Calu3 (cell line): Measurements from ENCODE around the gene CPSF7. TPM values are rescaled to one million over a fixed set of nuclear protein-coding genes. Genes with fewer than 3 reads are reported as not detected.
A peak's percentile ranks its signal among the peaks of the same experiment; 100 is the strongest.

ENCODE experiments used
- BruUV-seq: library from RNA; stranded (reverse); fragments of 400-500 nt; replicated peaks from 2 replicates; lab custom pipeline; 2021; lab: Mats Ljungman, UMichigan
- CTCF ChIA-PET: fragments of 300-600 bp; sonication (Branson Sonifier 250); formaldehyde crosslinking; loops from one replicate; lab custom pipeline; 2022; ENCODE audit warnings: antibody characterized with exemption; lab: Charles Lee
- DNase-seq: peaks from one replicate; pipeline ENCODE4 v3.0.0; 2022
- H3K27ac Mint-ChIP-seq: one replicate; pipeline ENCODE4 v1.8.0; 2022; ENCODE audit warnings: mixed read lengths; ENCODE audit not compliant: unreplicated experiment
- H3K27me3 Mint-ChIP-seq: one replicate; pipeline ENCODE4 v1.8.0; 2022; ENCODE audit warnings: mixed read lengths; ENCODE audit not compliant: unreplicated experiment
- H3K36me3 Mint-ChIP-seq: one replicate; pipeline ENCODE4 v1.8.0; 2022; ENCODE audit warnings: mild to moderate bottlenecking, moderate library complexity, mixed read lengths; ENCODE audit not compliant: insufficient read depth, unreplicated experiment
- H3K4me1 Mint-ChIP-seq: one replicate; pipeline ENCODE4 v1.8.0; 2022; ENCODE audit warnings: mild to moderate bottlenecking, low read depth, mixed read lengths; ENCODE audit not compliant: unreplicated experiment
- H3K4me3 Mint-ChIP-seq: one replicate; pipeline ENCODE4 v1.8.0; 2022; ENCODE audit warnings: mild to moderate bottlenecking, low read depth, moderate library complexity, mixed read lengths; ENCODE audit not compliant: unreplicated experiment
- H3K9me3 Mint-ChIP-seq: one replicate; pipeline ENCODE4 v1.8.0; 2022; ENCODE audit warnings: low read depth, mixed read lengths; ENCODE audit not compliant: unreplicated experiment
- CTCF ChIP-seq: fragments of 200-600 bp; IDR thresholded peaks from one replicate; pipeline ENCODE4 v1.8.0; 2022; ENCODE audit warnings: antibody characterized with exemption; ENCODE audit not compliant: unreplicated experiment
- intact Hi-C: fragments of 100-400 bp; cut with micrococcal nuclease; formaldehyde crosslinking; loops from one replicate; pipeline ENCODE4 v1.10.0; 2022; ENCODE audit not compliant: unreplicated experiment
- total RNA-seq: library from RNA; stranded (reverse); gene quantifications from 2 replicates; pipeline ENCODE4 v1.2.3, GENCODE V29; 2022

CPSF7 gene
- total RNA-seq, 1 experiment from 2014 or later, result 96.3 TPM

GRCh38 chr11:61448552-61448927, 18.8 kb upstream of the CPSF7 start:
- DNase-seq, result no peak
- Mint-ChIP-seq H3K9me3 (no peaks in the 10 kb centered on the region), H3K4me1 (no peaks in the 10 kb centered on the region), H3K4me3 (no peak overlapping the region), H3K27ac (no peak overlapping the region), H3K36me3 (peaks cover 30% of the 10 kb centered on the region), H3K27me3 (no peaks in the 10 kb centered on the region)
- intact Hi-C loops, result no loop called here
- BruUV-seq, result no TSS peak
- no peak for TF ChIP-seq CTCF
- CTCF ChIA-PET, result no interaction called here

GRCh38 chr11:61447601-61448551, 18.1 kb upstream of the CPSF7 start:
- no peak for DNase-seq
- no TSS peak for BruUV-seq
- no peaks in the 10 kb centered on the region for H3K27me3 Mint-ChIP-seq
- H3K4me3 Mint-ChIP-seq, result no peak overlapping the region
- CTCF ChIA-PET, result interaction anchor here (2.0 kb wide), 1 partner anchor 69 kb away, joined by 16 read pairs; no protein-coding TSS in a partner anchor
- intact Hi-C loops, result loop anchor here (2.0 kb wide), 1 partner anchor 181 kb away; no protein-coding TSS in a partner anchor
- H3K4me1 Mint-ChIP-seq, result no peaks in the 10 kb centered on the region
- H3K9me3 Mint-ChIP-seq, result no peaks in the 10 kb centered on the region
- H3K27ac Mint-ChIP-seq, result no peak overlapping the region
- no peak for TF ChIP-seq CTCF
- peaks cover 36% of the 10 kb centered on the region for H3K36me3 Mint-ChIP-seq

- CTCF ChIA-PET, result interaction anchor here (0.6 to 2.2 kb wide), 9 partner anchors 10 to 287 kb away, joined by 3 to 23 read pairs (median 4); partner anchors contain the start of genes CPSF7 and SDHAF2
- H3K36me3 Mint-ChIP-seq, result peaks cover 41% of the 10 kb centered on the region
- H3K4me3 Mint-ChIP-seq, result no peak overlapping the region
- H3K9me3 Mint-ChIP-seq, result no peaks in the 10 kb centered on the region
- intact Hi-C loops, result loop anchor here (1.0 to 2.0 kb wide), 2 partner anchors 183 to 192 kb away; no protein-coding TSS in a partner anchor
- no peaks in the 10 kb centered on the region for H3K4me1 Mint-ChIP-seq
- peak; percentile 89 for TF ChIP-seq CTCF
- DNase-seq, result peak; percentile 88
- BruUV-seq, result no TSS peak
- H3K27ac Mint-ChIP-seq, result no peak overlapping the region
- no peaks in the 10 kb centered on the region for H3K27me3 Mint-ChIP-seq
Observed at GRCh38 chr11:61446211-61446651, 16.5 kb upstream of the CPSF7 start.

- no peaks in the 10 kb centered on the region for H3K27me3 Mint-ChIP-seq
- H3K27ac Mint-ChIP-seq, result no peak overlapping the region
- peaks cover 37% of the 10 kb centered on the region for H3K36me3 Mint-ChIP-seq
- no peaks in the 10 kb centered on the region for H3K4me1 Mint-ChIP-seq
- no peak for TF ChIP-seq CTCF
- no TSS peak for BruUV-seq
- CTCF ChIA-PET, result interaction anchor here (0.6 to 2.2 kb wide), 7 partner anchors 10 to 193 kb away, joined by 3 to 23 read pairs (median 4); partner anchors contain the start of genes CPSF7 and SDHAF2
- no peaks in the 10 kb centered on the region for H3K9me3 Mint-ChIP-seq
- intact Hi-C loops, result no loop called here
- no peak overlapping the region for H3K4me3 Mint-ChIP-seq
- no peak for DNase-seq
Observed at GRCh38 chr11:61445516-61445915, 15.7 kb upstream of the CPSF7 start.
